ENCODE results near the gene AGGF1.
A peak's percentile ranks its signal among the peaks of the same experiment; 100 is the strongest.
"Not testable (repeated sequence)": the region's sequence is repeated elsewhere in the genome, so short reads cannot be mapped to it uniquely, and the experiment has no call there.

Gene AGGF1, protein sequence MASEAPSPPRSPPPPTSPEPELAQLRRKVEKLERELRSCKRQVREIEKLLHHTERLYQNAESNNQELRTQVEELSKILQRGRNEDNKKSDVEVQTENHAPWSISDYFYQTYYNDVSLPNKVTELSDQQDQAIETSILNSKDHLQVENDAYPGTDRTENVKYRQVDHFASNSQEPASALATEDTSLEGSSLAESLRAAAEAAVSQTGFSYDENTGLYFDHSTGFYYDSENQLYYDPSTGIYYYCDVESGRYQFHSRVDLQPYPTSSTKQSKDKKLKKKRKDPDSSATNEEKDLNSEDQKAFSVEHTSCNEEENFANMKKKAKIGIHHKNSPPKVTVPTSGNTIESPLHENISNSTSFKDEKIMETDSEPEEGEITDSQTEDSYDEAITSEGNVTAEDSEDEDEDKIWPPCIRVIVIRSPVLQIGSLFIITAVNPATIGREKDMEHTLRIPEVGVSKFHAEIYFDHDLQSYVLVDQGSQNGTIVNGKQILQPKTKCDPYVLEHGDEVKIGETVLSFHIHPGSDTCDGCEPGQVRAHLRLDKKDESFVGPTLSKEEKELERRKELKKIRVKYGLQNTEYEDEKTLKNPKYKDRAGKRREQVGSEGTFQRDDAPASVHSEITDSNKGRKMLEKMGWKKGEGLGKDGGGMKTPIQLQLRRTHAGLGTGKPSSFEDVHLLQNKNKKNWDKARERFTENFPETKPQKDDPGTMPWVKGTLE

GRCh38 chr5:77030097-77031071, at the start of gene AGGF1:
TSS of gene AGGF1 (plus strand) at chr5:77030404. CDS start at chr5:77030767, 363 bp downstream.
- peak within 1 kb of the TSS; percentile 96 for H3K27ac ChIP-seq
- TF ChIP-seq ZFX (IDR thresholded peaks at IDR 0.05) = peak; percentile 85
- TF ChIP-seq, protein P1, sequence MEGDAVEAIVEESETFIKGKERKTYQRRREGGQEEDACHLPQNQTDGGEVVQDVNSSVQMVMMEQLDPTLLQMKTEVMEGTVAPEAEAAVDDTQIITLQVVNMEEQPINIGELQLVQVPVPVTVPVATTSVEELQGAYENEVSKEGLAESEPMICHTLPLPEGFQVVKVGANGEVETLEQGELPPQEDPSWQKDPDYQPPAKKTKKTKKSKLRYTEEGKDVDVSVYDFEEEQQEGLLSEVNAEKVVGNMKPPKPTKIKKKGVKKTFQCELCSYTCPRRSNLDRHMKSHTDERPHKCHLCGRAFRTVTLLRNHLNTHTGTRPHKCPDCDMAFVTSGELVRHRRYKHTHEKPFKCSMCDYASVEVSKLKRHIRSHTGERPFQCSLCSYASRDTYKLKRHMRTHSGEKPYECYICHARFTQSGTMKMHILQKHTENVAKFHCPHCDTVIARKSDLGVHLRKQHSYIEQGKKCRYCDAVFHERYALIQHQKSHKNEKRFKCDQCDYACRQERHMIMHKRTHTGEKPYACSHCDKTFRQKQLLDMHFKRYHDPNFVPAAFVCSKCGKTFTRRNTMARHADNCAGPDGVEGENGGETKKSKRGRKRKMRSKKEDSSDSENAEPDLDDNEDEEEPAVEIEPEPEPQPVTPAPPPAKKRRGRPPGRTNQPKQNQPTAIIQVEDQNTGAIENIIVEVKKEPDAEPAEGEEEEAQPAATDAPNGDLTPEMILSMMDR (conservative IDR thresholded peaks at IDR 0.05) = no peak

DNA sequence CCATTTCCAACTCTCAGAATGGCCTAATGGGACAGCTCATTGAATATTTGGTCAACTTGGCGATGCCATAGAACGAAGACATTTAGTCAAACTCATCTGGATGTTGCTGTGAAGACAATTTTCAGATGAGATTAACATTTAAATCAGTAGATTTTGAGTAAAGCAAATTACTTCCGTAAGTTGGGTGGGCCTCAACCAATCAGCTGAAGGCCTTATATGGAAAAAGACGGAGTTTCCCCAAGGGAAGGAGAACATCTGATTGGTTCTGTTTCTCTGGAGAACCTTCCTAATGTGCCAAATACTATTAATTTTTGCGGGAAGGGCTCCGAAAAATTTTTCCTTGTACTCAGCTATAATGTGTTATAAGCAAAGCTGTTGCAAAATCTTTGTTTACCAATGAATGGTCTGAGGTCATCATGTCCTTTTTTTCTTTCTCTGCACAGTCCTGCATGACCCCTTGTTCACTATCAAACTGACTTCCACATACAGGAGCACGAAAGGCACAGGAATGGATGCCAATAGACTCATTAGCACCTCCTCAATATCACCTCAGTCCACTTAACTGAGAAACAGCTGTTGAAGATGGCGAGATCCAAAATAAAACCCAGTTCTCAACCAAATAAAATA, 49.6 kb upstream of the AGGF1 start:
- no peak overlapping the region for H3K27ac ChIP-seq
- TF ChIP-seq, protein P1 (conservative IDR thresholded peaks at IDR 0.05) = no peak
- no peak for TF ChIP-seq ZFX (IDR thresholded peaks at IDR 0.05)

- no peak for TF ChIP-seq ZFX (IDR thresholded peaks at IDR 0.05)
- TF ChIP-seq, protein P1 (conservative IDR thresholded peaks at IDR 0.05) = no peak
- no peak overlapping the region for H3K27ac ChIP-seq
Observed at GRCh38 chr5:76982450-76982849, 47.8 kb upstream of the AGGF1 start.

DNA sequence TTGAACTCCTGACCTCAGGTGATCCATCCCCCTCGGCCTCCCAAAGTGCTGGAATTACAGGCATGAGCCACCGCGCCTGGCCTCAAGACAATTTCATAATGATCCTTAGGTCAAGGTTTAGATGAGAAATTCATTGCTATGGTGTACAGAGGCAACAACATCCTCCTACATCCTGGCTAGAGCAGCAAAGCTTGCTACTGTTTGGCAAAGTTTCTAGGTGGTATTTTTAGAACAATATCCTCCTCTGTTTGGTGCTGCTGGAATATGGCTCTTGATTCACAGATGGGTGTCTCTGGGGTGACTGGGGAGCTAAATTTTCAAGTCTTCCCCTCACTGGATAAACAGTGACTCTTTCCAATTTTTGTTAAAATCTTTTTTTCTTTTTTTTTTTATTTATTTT, 46.7 kb upstream of the AGGF1 start:
- no peak for TF ChIP-seq ZFX (IDR thresholded peaks at IDR 0.05)
- TF ChIP-seq, protein P1 (conservative IDR thresholded peaks at IDR 0.05) = no peak
- no peak overlapping the region for H3K27ac ChIP-seq

DNA sequence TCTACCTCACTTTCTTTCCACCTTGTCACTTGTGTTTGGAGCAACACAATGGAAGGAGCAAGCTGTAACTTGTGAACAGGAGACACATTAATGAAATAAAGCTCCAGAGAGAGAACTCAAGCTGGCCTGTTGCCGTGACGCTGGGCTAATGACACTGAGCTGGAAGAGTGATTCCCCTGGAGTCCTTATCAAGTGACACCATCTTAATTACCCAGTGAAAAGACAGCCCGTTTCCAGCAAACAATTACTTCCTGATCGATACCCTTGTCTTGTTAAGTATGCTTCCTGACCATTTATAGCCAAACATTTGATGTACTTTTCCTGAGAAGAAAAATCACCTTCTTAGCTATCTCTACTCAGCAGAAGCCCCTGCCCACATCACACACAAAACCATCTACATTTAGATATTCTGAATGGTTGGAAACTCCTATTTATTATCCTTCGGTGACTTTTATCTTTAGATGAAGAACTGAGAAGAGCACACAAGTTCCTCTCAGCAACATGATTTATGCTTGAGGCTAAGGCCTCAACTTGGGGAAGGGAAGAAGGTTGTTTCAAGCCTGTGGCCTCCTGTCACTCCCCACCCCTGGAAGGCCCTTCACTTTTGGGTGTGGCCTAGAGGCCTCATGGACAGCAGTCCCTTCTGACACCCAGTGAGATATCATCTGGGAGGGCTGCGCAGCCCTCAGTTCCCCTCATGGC, 43.2 kb upstream of the AGGF1 start:
- H3K27ac ChIP-seq = no peak overlapping the region
- TF ChIP-seq, protein P1 (conservative IDR thresholded peaks at IDR 0.05) = no peak
- TF ChIP-seq ZFX (IDR thresholded peaks at IDR 0.05) = no peak

- H3K27ac ChIP-seq = peak overlapping the region; percentile 28; the same call in 1 of the 2 replicates
- TF ChIP-seq, protein P1 (conservative IDR thresholded peaks at IDR 0.05) = no peak
- no peak for TF ChIP-seq ZFX (IDR thresholded peaks at IDR 0.05)
Observed at GRCh38 chr5:76990899-76991459, 39.2 kb upstream of the AGGF1 start.

- not testable (repeated sequence) for H3K27ac ChIP-seq
Observed at GRCh38 chr5:76993436-76993835, 36.8 kb upstream of the AGGF1 start.

All from C4-2B (cell line).